Right ventricle myocardium superior (tissue), 1 donor: ENCODE measurements around the gene VWA5B2. TPM values are rescaled to one million over a fixed set of nuclear protein-coding genes. Genes with fewer than 3 reads are reported as not detected.

Experiments used
- microRNA-seq: library from miRNA; unstranded; fragments of <30 nt; microRNA quantifications from one replicate; pipeline ENCODE4 v1.2.0, GENCODE V29; 2020
- total RNA-seq: library from RNA; stranded (reverse); fragmentation: NEBNext Ultra II Directional; extraction: Animal tissue kit (Norgen Biotek cat#: 25700); gene quantifications from one replicate; pipeline ENCODE4 v1.2.1, GENCODE V29; 2021
- donor health status: DM: no; HTN: yes; CAD: no; lungs with severe emphysema.

VWA5B2 gene
- total RNA-seq, 1 donor from 2014 or later = not detected

Small RNAs within 50 kb of the gene (microRNA-seq; reads per million reads assigned to microRNA genes)
- not detected for gene MIR1224

Other genes with a start within 250 kb of the VWA5B2 start
- 44.5 TPM for gene ABCC5, start 211.7 kb upstream of the VWA5B2 start, total RNA-seq
- gene HTR3D, start 197.8 kb upstream of the VWA5B2 start, total RNA-seq = not detected
- not detected for gene HTR3C, start 176.5 kb upstream of the VWA5B2 start, total RNA-seq
- gene HTR3E, start 132.5 kb upstream of the VWA5B2 start, total RNA-seq = not detected
- gene EIF2B5, start 94.2 kb upstream of the VWA5B2 start, total RNA-seq = 31.4 TPM
- 60.6 TPM for gene DVL3, start 74.2 kb upstream of the VWA5B2 start, total RNA-seq
- gene AP2M1, start 54.7 kb upstream of the VWA5B2 start, total RNA-seq = 253 TPM
- gene ABCF3, start 43.4 kb upstream of the VWA5B2 start, total RNA-seq = 69.3 TPM
- gene ALG3, start 19.4 kb downstream of the VWA5B2 start, total RNA-seq = 14.9 TPM
- gene EEF1AKMT4, start 20.1 kb downstream of the VWA5B2 start, total RNA-seq = 1.6 TPM
- gene CAMK2N2, start 32.0 kb downstream of the VWA5B2 start, total RNA-seq = not detected
- not detected for gene ECE2, start 46.4 kb downstream of the VWA5B2 start, total RNA-seq
- 237 TPM for gene PSMD2, start 69.7 kb downstream of the VWA5B2 start, total RNA-seq
- gene EIF4G1, start 85.0 kb downstream of the VWA5B2 start, total RNA-seq = 254 TPM
- 36.3 TPM for gene FAM131A, start 108.0 kb downstream of the VWA5B2 start, total RNA-seq
- gene CLCN2, start 132.0 kb downstream of the VWA5B2 start, total RNA-seq = 1.9 TPM
- 19.9 TPM for gene POLR2H, start 132.1 kb downstream of the VWA5B2 start, total RNA-seq
- gene THPO, start 148.6 kb downstream of the VWA5B2 start, total RNA-seq = 0.11 TPM
- gene CHRD, start 150.5 kb downstream of the VWA5B2 start, total RNA-seq = 7.8 TPM